A204.1 (cell line): Measurements from ENCODE around the gene GMDS.

Experiments
- FAIRE-seq: peaks from 2 replicates; lab custom pipeline; 2012; peaks lifted over from hg19 to GRCh38; lab: Jason Lieb, UNC

Gene GMDS

GRCh38 chr6:1800845-1801244 lies 444.6 kb downstream of the GMDS start:
- no peak for FAIRE-seq

GRCh38 chr6:1798965-1799325 lies 446.5 kb downstream of the GMDS start:
- no peak for FAIRE-seq

- FAIRE-seq = no peak
These were observed 447.0 kb downstream of the GMDS start for GRCh38 chr6:1798303-1798964.

- FAIRE-seq = peak; percentile 85
These were observed 447.6 kb downstream of the GMDS start for GRCh38 chr6:1797801-1798200.

GRCh38 chr6:1796706-1797529 lies 448.5 kb downstream of the GMDS start:
- no peak for FAIRE-seq

- FAIRE-seq = no peak
These were observed 449.5 kb downstream of the GMDS start for GRCh38 chr6:1795910-1796309.

GRCh38 chr6:1792989-1793388 lies 452.4 kb downstream of the GMDS start:
- FAIRE-seq = no peak

- FAIRE-seq = no peak
These were observed 454.7 kb downstream of the GMDS start for GRCh38 chr6:1790684-1791083.

- no peak for FAIRE-seq
These were observed 456.3 kb downstream of the GMDS start for GRCh38 chr6:1789092-1789491.

- FAIRE-seq = no peak
These were observed 457.5 kb downstream of the GMDS start for GRCh38 chr6:1787894-1788293.

GRCh38 chr6:1786455-1787453 lies 458.7 kb downstream of the GMDS start:
- FAIRE-seq = no peak

- FAIRE-seq = no peak
These were observed 461.0 kb downstream of the GMDS start for GRCh38 chr6:1784422-1784884.

GRCh38 chr6:1781817-1782184 lies 463.6 kb downstream of the GMDS start:
- FAIRE-seq = no peak

GRCh38 chr6:1781152-1781816 lies 464.1 kb downstream of the GMDS start:
- FAIRE-seq = no peak

- FAIRE-seq = no peak
These were observed 465.0 kb downstream of the GMDS start for GRCh38 chr6:1780251-1780867.

GRCh38 chr6:1778686-1779235 lies 466.6 kb downstream of the GMDS start:
- no peak for FAIRE-seq

- FAIRE-seq = no peak
These were observed 467.3 kb downstream of the GMDS start for GRCh38 chr6:1777921-1778685.

GRCh38 chr6:1775441-1775840 lies 470.0 kb downstream of the GMDS start:
- no peak for FAIRE-seq

- FAIRE-seq = no peak
These were observed 471.0 kb downstream of the GMDS start for GRCh38 chr6:1774226-1774915.

- FAIRE-seq = no peak
These were observed 471.7 kb downstream of the GMDS start for GRCh38 chr6:1773700-1774099.
